ENCODE data around the gene CFDP1.

DNA sequence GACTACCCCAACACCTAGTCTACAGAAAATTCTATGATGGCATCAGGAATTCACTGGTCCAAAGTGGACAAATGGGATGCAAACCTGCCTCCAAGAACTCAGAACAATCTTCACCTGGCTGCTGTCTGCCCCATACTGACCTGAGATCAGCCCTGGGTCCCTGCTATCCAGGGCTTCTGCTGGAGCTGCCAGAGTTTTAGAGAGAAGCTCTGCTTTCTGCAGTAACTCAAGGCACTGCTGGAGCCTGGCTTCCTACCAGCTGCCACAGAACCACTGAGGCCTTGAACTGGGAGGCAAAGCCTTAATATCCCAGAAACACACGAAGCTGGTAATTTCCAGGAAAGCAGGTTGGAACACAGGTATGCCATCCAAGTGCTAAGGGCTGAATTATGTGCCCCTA, 23.7 kb upstream of the CFDP1 start:
- TF ChIP-seq POLR2A (IDR thresholded peaks at IDR 0.05; ENCODE audit: low read depth, low read length) (no peak), CTCF (IDR thresholded peaks at IDR 0.05; ENCODE audit: extremely low read depth in 1 of 2, insufficient read depth in 1 of 2, low read depth in 1 of 2, low read length in 2 of 2) (no peak), POLR2AphosphoS5 (IDR thresholded peaks at IDR 0.05; ENCODE audit: insufficient read depth, low read depth, low read length) (no peak), EZH2 (IDR thresholded peaks at IDR 0.05; ENCODE audit: borderline replicate concordance, low read depth, low read length, severe bottlenecking) (no peak), MYC (IDR thresholded peaks at IDR 0.05; ENCODE audit: low read depth, low read length) (no peak), MAX (IDR thresholded peaks at IDR 0.05; ENCODE audit: insufficient read depth, insufficient read length) (no peak)
